ENCODE results near the gene RHOBTB1.
A peak's percentile ranks its signal among the peaks of the same experiment; 100 is the strongest.

RHOBTB1 gene, protein sequence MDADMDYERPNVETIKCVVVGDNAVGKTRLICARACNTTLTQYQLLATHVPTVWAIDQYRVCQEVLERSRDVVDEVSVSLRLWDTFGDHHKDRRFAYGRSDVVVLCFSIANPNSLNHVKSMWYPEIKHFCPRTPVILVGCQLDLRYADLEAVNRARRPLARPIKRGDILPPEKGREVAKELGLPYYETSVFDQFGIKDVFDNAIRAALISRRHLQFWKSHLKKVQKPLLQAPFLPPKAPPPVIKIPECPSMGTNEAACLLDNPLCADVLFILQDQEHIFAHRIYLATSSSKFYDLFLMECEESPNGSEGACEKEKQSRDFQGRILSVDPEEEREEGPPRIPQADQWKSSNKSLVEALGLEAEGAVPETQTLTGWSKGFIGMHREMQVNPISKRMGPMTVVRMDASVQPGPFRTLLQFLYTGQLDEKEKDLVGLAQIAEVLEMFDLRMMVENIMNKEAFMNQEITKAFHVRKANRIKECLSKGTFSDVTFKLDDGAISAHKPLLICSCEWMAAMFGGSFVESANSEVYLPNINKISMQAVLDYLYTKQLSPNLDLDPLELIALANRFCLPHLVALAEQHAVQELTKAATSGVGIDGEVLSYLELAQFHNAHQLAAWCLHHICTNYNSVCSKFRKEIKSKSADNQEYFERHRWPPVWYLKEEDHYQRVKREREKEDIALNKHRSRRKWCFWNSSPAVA

DNA sequence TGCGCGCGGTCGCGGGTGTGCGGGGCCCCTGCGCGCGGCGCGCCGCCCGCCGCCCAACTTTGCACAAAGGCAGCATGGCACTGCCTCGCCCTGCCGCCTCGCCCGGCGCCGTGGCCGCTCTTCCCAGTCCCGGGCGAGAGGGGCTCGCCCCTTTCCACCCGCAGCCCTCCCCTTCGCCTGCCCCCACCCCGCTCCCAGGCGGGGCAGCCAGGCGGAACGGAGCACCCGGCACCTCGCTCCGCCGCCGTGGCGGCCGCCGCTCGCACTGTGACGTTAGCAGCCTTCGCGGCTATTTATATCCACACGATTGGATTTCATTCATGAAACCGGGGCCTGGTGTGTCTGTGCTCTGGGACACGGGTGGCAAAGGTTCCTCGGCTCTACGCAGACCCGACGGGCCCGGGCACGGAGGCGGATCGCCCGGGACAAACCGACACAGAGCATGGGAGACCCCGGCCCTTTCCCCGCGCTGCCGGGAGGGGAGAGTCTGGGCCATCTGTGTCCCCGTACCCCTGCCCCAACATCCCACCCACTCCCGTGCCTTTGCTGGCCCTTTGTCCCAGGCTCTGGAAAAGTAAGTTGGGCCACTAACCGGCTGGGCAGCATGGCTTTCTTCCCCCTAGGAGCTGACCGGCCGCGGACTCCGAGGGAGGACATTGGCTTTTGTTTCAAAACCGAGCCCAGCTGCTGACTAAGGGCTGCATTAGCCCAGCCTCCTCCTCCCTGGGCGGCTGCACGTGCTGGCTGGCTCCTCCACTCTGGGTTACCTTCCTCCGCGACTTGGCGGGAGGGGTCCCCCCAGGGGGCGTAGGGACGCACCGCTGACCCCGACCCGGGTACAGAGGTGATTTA is at the start of gene RHOBTB1:
RHOBTB1 (minus strand) TSS at position 128 of the 852 bp plus-strand sequence. CDS start 32,643 bp downstream, outside the sequence.
- TF ChIP-seq EP300 (IDR thresholded peaks at IDR 0.05; ENCODE audit: borderline replicate concordance) (0 out of 2 replicates have a peak, but pooled peaks have one; percentile 45), TCF12 (IDR thresholded peaks at IDR 0.05; ENCODE audit: low read depth) (peak; percentile 49; the same call in 1 of the 2 replicates), NFIC (IDR thresholded peaks at IDR 0.05) (no peak), ZBTB7A (IDR thresholded peaks at IDR 0.05; ENCODE audit: low read depth) (peak; percentile 90)
- TF ChIP-seq, protein P1, sequence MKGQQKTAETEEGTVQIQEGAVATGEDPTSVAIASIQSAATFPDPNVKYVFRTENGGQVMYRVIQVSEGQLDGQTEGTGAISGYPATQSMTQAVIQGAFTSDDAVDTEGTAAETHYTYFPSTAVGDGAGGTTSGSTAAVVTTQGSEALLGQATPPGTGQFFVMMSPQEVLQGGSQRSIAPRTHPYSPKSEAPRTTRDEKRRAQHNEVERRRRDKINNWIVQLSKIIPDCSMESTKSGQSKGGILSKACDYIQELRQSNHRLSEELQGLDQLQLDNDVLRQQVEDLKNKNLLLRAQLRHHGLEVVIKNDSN (IDR thresholded peaks at IDR 0.05), result 0 out of 2 replicates have a peak, but pooled peaks have one; percentile 57
- TF ChIP-seq, protein P2, sequence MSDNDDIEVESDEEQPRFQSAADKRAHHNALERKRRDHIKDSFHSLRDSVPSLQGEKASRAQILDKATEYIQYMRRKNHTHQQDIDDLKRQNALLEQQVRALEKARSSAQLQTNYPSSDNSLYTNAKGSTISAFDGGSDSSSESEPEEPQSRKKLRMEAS (IDR thresholded peaks at IDR 0.05), result peak; percentile 86

DNA sequence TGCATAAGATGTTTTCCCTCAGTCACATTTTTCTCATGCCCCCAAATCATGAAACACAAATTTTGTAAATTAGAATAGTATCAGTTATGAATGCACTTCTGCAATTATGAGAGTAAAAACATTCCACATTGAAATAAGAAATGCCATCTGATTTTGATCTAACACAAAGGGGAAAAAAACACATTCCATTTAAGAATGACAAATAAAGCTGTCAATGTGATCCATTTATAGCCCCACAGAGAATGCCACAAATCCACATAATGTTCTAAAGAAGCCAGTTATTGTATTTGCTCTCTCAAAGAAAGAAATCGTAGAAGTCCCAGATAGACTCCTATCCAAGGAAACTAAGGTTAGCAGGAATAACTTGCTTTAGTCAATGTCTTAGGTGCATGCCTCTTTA is 48.7 kb upstream of the RHOBTB1 start:
- no peak for TF ChIP-seq RAD21 (IDR thresholded peaks at IDR 0.05; ENCODE audit: low read depth)
- no peak for TF ChIP-seq TCF12 (IDR thresholded peaks at IDR 0.05; ENCODE audit: low read depth)
- TF ChIP-seq, protein P2 (IDR thresholded peaks at IDR 0.05), result no peak
- TF ChIP-seq FOXM1 (IDR thresholded peaks at IDR 0.05; ENCODE audit: borderline replicate concordance, low read depth), result no peak
- TF ChIP-seq NFIC (IDR thresholded peaks at IDR 0.05), result no peak
- TF ChIP-seq ZBTB7A (IDR thresholded peaks at IDR 0.05; ENCODE audit: low read depth), result no peak

DNA sequence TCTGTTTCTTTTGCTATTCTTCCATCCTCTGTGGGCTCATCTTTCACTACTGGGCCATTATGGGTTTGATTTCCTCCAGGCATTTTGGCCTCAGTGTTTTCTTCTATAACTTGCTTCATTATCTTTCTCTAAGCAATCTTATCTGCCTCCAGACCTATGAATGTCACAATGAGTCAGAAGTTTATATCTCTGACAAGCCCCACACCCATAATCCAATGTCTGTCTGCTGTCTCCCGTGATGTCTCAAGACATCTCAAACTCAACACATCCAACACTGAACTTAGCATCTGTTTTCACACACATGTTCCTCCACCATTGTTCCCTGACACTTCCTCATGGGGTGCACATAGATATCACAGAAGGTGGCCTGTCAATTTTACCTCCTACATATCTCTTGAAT is 46.7 kb upstream of the RHOBTB1 start:
- no peak for TF ChIP-seq EP300 (IDR thresholded peaks at IDR 0.05; ENCODE audit: borderline replicate concordance)

DNA sequence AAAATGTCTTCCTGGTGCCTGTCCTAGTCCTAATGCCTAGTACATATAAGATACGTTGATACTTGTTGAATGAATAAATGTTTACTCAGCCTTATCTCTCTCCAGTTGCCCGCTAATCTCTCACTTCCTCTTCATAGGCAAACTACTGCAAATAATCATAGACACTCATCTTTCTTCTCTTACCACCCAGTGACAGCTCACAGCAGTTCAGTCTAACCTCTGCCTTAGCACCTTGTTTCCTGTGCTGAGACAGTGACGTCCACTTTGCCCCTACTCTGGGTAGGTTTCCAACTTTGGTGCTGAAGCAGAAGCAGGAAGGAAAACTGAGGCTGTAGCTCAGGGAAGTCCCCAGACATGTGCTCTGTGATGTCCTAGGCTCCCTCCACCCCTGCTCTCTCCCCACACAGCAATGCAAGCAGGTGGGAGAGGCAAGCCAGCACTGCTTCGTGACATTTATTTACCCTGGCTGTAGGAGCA is 45.5 kb upstream of the RHOBTB1 start:
- TF ChIP-seq EP300 (IDR thresholded peaks at IDR 0.05; ENCODE audit: borderline replicate concordance) (no peak), RAD21 (IDR thresholded peaks at IDR 0.05; ENCODE audit: low read depth) (no peak), CREB1 (IDR thresholded peaks at IDR 0.05; ENCODE audit: low read depth) (no peak), YY1 (IDR thresholded peaks at IDR 0.05; ENCODE audit: low read depth) (no peak), TEAD4 (IDR thresholded peaks at IDR 0.05) (no peak), TCF12 (IDR thresholded peaks at IDR 0.05; ENCODE audit: low read depth) (no peak), TAF1 (IDR thresholded peaks at IDR 0.05; ENCODE audit: low read depth) (no peak), EGR1 (IDR thresholded peaks at IDR 0.05) (no peak), ZBTB7A (IDR thresholded peaks at IDR 0.05; ENCODE audit: low read depth) (no peak), NFIC (IDR thresholded peaks at IDR 0.05) (no peak), FOXM1 (IDR thresholded peaks at IDR 0.05; ENCODE audit: borderline replicate concordance, low read depth) (no peak), CEBPB (IDR thresholded peaks at IDR 0.05) (no peak)
- TF ChIP-seq, protein P3, sequence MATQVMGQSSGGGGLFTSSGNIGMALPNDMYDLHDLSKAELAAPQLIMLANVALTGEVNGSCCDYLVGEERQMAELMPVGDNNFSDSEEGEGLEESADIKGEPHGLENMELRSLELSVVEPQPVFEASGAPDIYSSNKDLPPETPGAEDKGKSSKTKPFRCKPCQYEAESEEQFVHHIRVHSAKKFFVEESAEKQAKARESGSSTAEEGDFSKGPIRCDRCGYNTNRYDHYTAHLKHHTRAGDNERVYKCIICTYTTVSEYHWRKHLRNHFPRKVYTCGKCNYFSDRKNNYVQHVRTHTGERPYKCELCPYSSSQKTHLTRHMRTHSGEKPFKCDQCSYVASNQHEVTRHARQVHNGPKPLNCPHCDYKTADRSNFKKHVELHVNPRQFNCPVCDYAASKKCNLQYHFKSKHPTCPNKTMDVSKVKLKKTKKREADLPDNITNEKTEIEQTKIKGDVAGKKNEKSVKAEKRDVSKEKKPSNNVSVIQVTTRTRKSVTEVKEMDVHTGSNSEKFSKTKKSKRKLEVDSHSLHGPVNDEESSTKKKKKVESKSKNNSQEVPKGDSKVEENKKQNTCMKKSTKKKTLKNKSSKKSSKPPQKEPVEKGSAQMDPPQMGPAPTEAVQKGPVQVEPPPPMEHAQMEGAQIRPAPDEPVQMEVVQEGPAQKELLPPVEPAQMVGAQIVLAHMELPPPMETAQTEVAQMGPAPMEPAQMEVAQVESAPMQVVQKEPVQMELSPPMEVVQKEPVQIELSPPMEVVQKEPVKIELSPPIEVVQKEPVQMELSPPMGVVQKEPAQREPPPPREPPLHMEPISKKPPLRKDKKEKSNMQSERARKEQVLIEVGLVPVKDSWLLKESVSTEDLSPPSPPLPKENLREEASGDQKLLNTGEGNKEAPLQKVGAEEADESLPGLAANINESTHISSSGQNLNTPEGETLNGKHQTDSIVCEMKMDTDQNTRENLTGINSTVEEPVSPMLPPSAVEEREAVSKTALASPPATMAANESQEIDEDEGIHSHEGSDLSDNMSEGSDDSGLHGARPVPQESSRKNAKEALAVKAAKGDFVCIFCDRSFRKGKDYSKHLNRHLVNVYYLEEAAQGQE (IDR thresholded peaks at IDR 0.05; ENCODE audit: low read depth), result no peak
- TF ChIP-seq, protein P2 (IDR thresholded peaks at IDR 0.05), result no peak
- TF ChIP-seq, protein P1 (IDR thresholded peaks at IDR 0.05), result no peak

DNA sequence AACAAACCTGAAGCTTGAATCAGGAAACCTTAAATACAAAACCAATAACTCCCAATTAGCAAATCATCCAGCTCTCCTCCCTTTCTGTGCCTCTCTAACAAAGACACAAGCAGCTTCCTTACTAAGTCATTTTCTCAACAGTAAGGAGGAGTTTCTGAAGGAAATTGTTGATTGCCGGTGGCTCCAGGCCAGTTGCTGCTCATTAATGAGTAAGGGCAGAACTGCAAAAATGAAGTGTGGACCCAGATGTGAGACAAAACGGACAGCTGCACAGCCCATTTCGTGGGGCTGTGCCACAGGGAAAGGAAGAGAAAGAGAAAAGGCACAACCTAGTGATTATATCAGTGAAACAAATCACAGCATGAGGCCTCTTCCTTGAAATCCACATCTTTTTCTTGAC is 42.8 kb upstream of the RHOBTB1 start:
- TF ChIP-seq TCF12 (IDR thresholded peaks at IDR 0.05; ENCODE audit: low read depth) (no peak), NFIC (IDR thresholded peaks at IDR 0.05) (no peak), TAF1 (IDR thresholded peaks at IDR 0.05; ENCODE audit: low read depth) (no peak), EP300 (IDR thresholded peaks at IDR 0.05; ENCODE audit: borderline replicate concordance) (no peak)
- TF ChIP-seq, protein P3 (IDR thresholded peaks at IDR 0.05; ENCODE audit: low read depth), result no peak

Data from Ishikawa (cell line).